Upper lobe of left lung (tissue), 6 donors: ENCODE data around the gene TECTB. TPM values are rescaled to one million over a fixed set of nuclear protein-coding genes. Genes with fewer than 3 reads are reported as not detected.

Experiments
- ATAC-seq, 2 donors: fragments of 200-7000 bp; cut with Tn5 transposase; one replicate each; pipeline ENCODE4 v1.9.1; 2022; ENCODE audit warnings: mild to moderate bottlenecking in 2 of 2, moderate library complexity in 2 of 2; ENCODE audit not compliant: low FRiP score in 2 of 2
- DNase-seq, 2 donors: peaks; one replicate each; pipeline ENCODE4 v3.0.0-alpha.2; 2019 to 2020
- H3K27ac ChIP-seq, 4 donors: fragments of 200-600 bp; sonication (generic); one replicate each; pipeline ENCODE4 v1.5.1; 2016 to 2019
- H3K27me3 ChIP-seq, 4 donors: fragments of 200-600 bp; sonication (generic); one replicate each; pipeline ENCODE4 v1.5.1; 2017 to 2019
- H3K36me3 ChIP-seq, 4 donors: fragments of 200-600 bp; sonication (generic); one replicate each; pipeline ENCODE4 v1.5.1; 2016 to 2019
- H3K4me1 ChIP-seq, 4 donors: fragments of 200-600 bp; sonication (generic); one replicate each; pipeline ENCODE4 v1.5.1; 2018 to 2019
- H3K4me3 ChIP-seq, 4 donors: fragments of 200-600 bp; sonication (generic); one replicate each; pipeline ENCODE4 v1.5.1; 2017 to 2019; ENCODE audit warnings: mild to moderate bottlenecking in 2 of 4, moderate library complexity in 1 of 4
- H3K9me3 ChIP-seq, 4 donors: fragments of 200-600 bp; sonication (generic); one replicate each; pipeline ENCODE4 v1.5.1; 2018 to 2019
- EP300 ChIP-seq, 4 donors: sonication (generic); formaldehyde crosslinking; IDR thresholded peaks; one replicate each; pipeline ENCODE4 v1.5.1; 2017; ENCODE audit warnings: antibody characterized with exemption in 4 of 4, control low read depth in 2 of 4
- POLR2A ChIP-seq, 4 donors: fragments of 450-650 bp; IDR thresholded peaks; one replicate each; pipeline ENCODE4 v1.5.1; 2016 to 2017; ENCODE audit warnings: antibody characterized with exemption in 4 of 4, mild to moderate bottlenecking in 2 of 4
- POLR2AphosphoS5 ChIP-seq, 2 donors: sonication (generic); formaldehyde crosslinking; IDR thresholded peaks; one replicate each; pipeline ENCODE4 v1.5.1; 2017; ENCODE audit warnings: antibody characterized with exemption in 2 of 2
- WGBS, 2 donors: methylation state at CpG; one replicate each; pipeline ENCODE4 v1.1.5; 2017 to 2018; 5-methylcytosine and 5-hydroxymethylcytosine counted together
- total RNA-seq, 6 donors: library from RNA; depleted of rRNA in 4 of 6; stranded (reverse); fragments of >200 nt in 4 of 6; gene quantifications; one replicate each; pipeline versions ENCODE4 v1.1.0 to v1.2.1, GENCODE V29; 2016 to 2021
- TF ChIP-seq, protein P1 (sequence below), 6 experiments: fragments of 450-650 bp in 4 of 6; fragments of 200-600 bp in 2 of 6; sonication (generic) in 2 of 6; IDR thresholded peaks; one replicate each; pipeline ENCODE4 v1.5.1; 2016 to 2019; ENCODE audit warnings: antibody characterized with exemption in 6 of 6
- donor health status: DM: no; HTN: no; CAD: no; lungs with moderate emphysema.
- donor health status: DM: no; HTN: yes; CAD: no; lungs with severe emphysema.

TECTB gene
- not detected for total RNA-seq

GRCh38 chr10:112283100-112283499 is at the start of gene TECTB:
Gene TECTB, plus strand, starts transcription at chr10:112283400. Its CDS starts 335 bp downstream, at chr10:112283735.
- no peak within 1 kb of the TSS for H3K4me3 ChIP-seq
- H3K36me3 ChIP-seq: no peaks in the 10 kb centered on the region
- H3K9me3 ChIP-seq: no peaks in the 10 kb centered on the region
- no peak within 1 kb of the TSS for H3K27ac ChIP-seq
- H3K4me1 ChIP-seq: peaks cover 0 to 10% (median 4%) of the 10 kb centered on the region in 4 donors
- ATAC-seq (no peak), DNase-seq (no peak)
- 70 to 75% methylated on average over 6 of the region's 6 CpGs for WGBS, 2 donors
- TF ChIP-seq EP300 (IDR thresholded peaks at IDR 0.05) (no peak), POLR2A (IDR thresholded peaks at IDR 0.05) (no peak), POLR2AphosphoS5 (IDR thresholded peaks at IDR 0.05) (no peak)
- TF ChIP-seq, protein P1, sequence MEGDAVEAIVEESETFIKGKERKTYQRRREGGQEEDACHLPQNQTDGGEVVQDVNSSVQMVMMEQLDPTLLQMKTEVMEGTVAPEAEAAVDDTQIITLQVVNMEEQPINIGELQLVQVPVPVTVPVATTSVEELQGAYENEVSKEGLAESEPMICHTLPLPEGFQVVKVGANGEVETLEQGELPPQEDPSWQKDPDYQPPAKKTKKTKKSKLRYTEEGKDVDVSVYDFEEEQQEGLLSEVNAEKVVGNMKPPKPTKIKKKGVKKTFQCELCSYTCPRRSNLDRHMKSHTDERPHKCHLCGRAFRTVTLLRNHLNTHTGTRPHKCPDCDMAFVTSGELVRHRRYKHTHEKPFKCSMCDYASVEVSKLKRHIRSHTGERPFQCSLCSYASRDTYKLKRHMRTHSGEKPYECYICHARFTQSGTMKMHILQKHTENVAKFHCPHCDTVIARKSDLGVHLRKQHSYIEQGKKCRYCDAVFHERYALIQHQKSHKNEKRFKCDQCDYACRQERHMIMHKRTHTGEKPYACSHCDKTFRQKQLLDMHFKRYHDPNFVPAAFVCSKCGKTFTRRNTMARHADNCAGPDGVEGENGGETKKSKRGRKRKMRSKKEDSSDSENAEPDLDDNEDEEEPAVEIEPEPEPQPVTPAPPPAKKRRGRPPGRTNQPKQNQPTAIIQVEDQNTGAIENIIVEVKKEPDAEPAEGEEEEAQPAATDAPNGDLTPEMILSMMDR (IDR thresholded peaks at IDR 0.05): no peak
- H3K27me3 ChIP-seq: no peaks in the 10 kb centered on the region

- DNase-seq (no peak), ATAC-seq (no peak)
- no peak overlapping the region for H3K27ac ChIP-seq
- no peaks in the 10 kb centered on the region for H3K36me3 ChIP-seq
- H3K9me3 ChIP-seq: peaks cover under 1 to 12% (median 10%) of the 10 kb centered on the region in 4 donors
- 77 to 85% methylated on average over 7 of the region's 7 CpGs for WGBS, 2 donors
- TF ChIP-seq EP300 (IDR thresholded peaks at IDR 0.05): no peak
- TF ChIP-seq, protein P1 (IDR thresholded peaks at IDR 0.05): no peak
- no peak for TF ChIP-seq POLR2AphosphoS5 (IDR thresholded peaks at IDR 0.05)
- TF ChIP-seq POLR2A (IDR thresholded peaks at IDR 0.05): no peak
- H3K4me1 ChIP-seq: peaks cover 0 to 15% (median 8%) of the 10 kb centered on the region in 4 donors
- H3K27me3 ChIP-seq: no peaks in the 10 kb centered on the region
- H3K4me3 ChIP-seq: no peak overlapping the region
Observed at GRCh38 chr10:112235141-112235540, 48.1 kb upstream of the TECTB start.

GRCh38 chr10:112235920-112236319 is 47.3 kb upstream of the TECTB start:
- ATAC-seq (no peak), DNase-seq (no peak)
- Histone ChIP-seq H3K4me3 (no peak overlapping the region), H3K36me3 (no peaks in the 10 kb centered on the region), H3K4me1 (peaks cover 0 to 15% (median 8%) of the 10 kb centered on the region in 4 donors), H3K27ac (no peak overlapping the region), H3K9me3 (peaks cover 3 to 18% (median 18%) of the 10 kb centered on the region in 4 donors), H3K27me3 (no peaks in the 10 kb centered on the region)
- no peak for TF ChIP-seq POLR2AphosphoS5 (IDR thresholded peaks at IDR 0.05)
- no peak for TF ChIP-seq EP300 (IDR thresholded peaks at IDR 0.05)
- TF ChIP-seq POLR2A (IDR thresholded peaks at IDR 0.05): no peak
- TF ChIP-seq, protein P1 (IDR thresholded peaks at IDR 0.05): no peak
- 42 to 77% methylated on average over 4 of the region's 4 CpGs for WGBS, 2 donors

GRCh38 chr10:112236486-112236885 is 46.7 kb upstream of the TECTB start:
- H3K4me1 ChIP-seq: peaks cover 0 to 12% (median 8%) of the 10 kb centered on the region in 4 donors
- WGBS, 2 donors: 78 to 88% methylated on average over 3 of the region's 3 CpGs
- TF ChIP-seq EP300 (IDR thresholded peaks at IDR 0.05): no peak
- TF ChIP-seq, protein P1 (IDR thresholded peaks at IDR 0.05): no peak
- no peak for TF ChIP-seq POLR2A (IDR thresholded peaks at IDR 0.05)
- no peak for TF ChIP-seq POLR2AphosphoS5 (IDR thresholded peaks at IDR 0.05)

GRCh38 chr10:112239347-112239746 is 43.9 kb upstream of the TECTB start:
- no peak overlapping the region for H3K27ac ChIP-seq
- DNase-seq (peak in 1 of 2 donors; percentile 30), ATAC-seq (no peak)
- no peaks in the 10 kb centered on the region for H3K4me1 ChIP-seq
- H3K4me3 ChIP-seq: no peak overlapping the region
- H3K36me3 ChIP-seq: no peaks in the 10 kb centered on the region
- WGBS, 2 donors: 79 to 95% methylated on average over 3 to 5 of the region's 5 CpGs
- H3K9me3 ChIP-seq: peaks cover 3 to 18% (median 18%) of the 10 kb centered on the region in 4 donors
- H3K27me3 ChIP-seq: no peaks in the 10 kb centered on the region
- no peak for TF ChIP-seq POLR2AphosphoS5 (IDR thresholded peaks at IDR 0.05)
- no peak for TF ChIP-seq EP300 (IDR thresholded peaks at IDR 0.05)
- TF ChIP-seq, protein P1 (IDR thresholded peaks at IDR 0.05): no peak
- TF ChIP-seq POLR2A (IDR thresholded peaks at IDR 0.05): no peak

More at GRCh38 chr10:112236486-112236885, 46.7 kb upstream of the TECTB start:
- no peak overlapping the region for H3K4me3 ChIP-seq
- no peaks in the 10 kb centered on the region for H3K36me3 ChIP-seq
- no peak overlapping the region for H3K27ac ChIP-seq
- ATAC-seq: no peak
- DNase-seq: no peak
- peaks cover 3 to 18% (median 18%) of the 10 kb centered on the region in 4 donors for H3K9me3 ChIP-seq
- no peaks in the 10 kb centered on the region for H3K27me3 ChIP-seq
